WTC11 (cell line): ENCODE data around the gene PLXDC2.
"Not testable (repeated sequence)": the region's sequence is repeated elsewhere in the genome, so short reads cannot be mapped to it uniquely, and the experiment has no call there.

Source experiments
- CBFB ChIP-seq: sonication (generic); formaldehyde crosslinking; IDR thresholded peaks from 2 replicates; pipeline ENCODE4 v1.8.1; 2022; ENCODE audit warnings: mild to moderate bottlenecking, low read depth, missing genetic modification reagents
- CREB1 ChIP-seq: sonication (generic); formaldehyde crosslinking; IDR thresholded peaks from 2 replicates; pipeline ENCODE4 v1.8.0; 2023; ENCODE audit warnings: mild to moderate bottlenecking, missing genetic modification reagents
- CTCF ChIP-seq: fragments of 200-600 bp; IDR thresholded peaks from 2 replicates; pipeline ENCODE4 v1.8.0; 2022; ENCODE audit warnings: antibody characterized with exemption
- ELF4 ChIP-seq: sonication (generic); formaldehyde crosslinking; IDR thresholded peaks from 2 replicates; pipeline ENCODE4 v1.8.1; 2022; ENCODE audit warnings: low read depth, mild to moderate bottlenecking, moderate library complexity, missing genetic modification reagents
- GABPB1 ChIP-seq: sonication (generic); formaldehyde crosslinking; IDR thresholded peaks from 2 replicates; pipeline ENCODE4 v1.8.1; 2023; ENCODE audit warnings: mild to moderate bottlenecking, missing genetic modification reagents
- IRF2 ChIP-seq: sonication (generic); formaldehyde crosslinking; IDR thresholded peaks from 2 replicates; pipeline ENCODE4 v1.8.0; 2022; ENCODE audit warnings: low read depth, missing genetic modification reagents, borderline replicate concordance
- NR3C1 ChIP-seq: sonication (generic); formaldehyde crosslinking; conservative IDR thresholded peaks from 2 replicates; pipeline ENCODE4 v1.8.1; 2023; ENCODE audit warnings: low read depth, mild to moderate bottlenecking, missing genetic modification reagents
- TCF7 ChIP-seq: sonication (generic); formaldehyde crosslinking; IDR thresholded peaks from 2 replicates; pipeline ENCODE4 v1.8.0; 2022; ENCODE audit warnings: mild to moderate bottlenecking, low read depth, missing genetic modification reagents, moderate library complexity
- TP53 ChIP-seq: sonication (generic); formaldehyde crosslinking; IDR thresholded peaks from 2 replicates; pipeline ENCODE4 v1.8.1; 2023; ENCODE audit warnings: mild to moderate bottlenecking, missing genetic modification reagents
- ZMAT4 ChIP-seq: fragments of 250-450 bp; sonication (Bioruptor Pico); IDR thresholded peaks from 2 replicates; pipeline ENCODE4 v1.9.0; 2021; ENCODE audit warnings: mild to moderate bottlenecking
- TF ChIP-seq, protein P1 (sequence below): sonication (generic); formaldehyde crosslinking; IDR thresholded peaks from 2 replicates; pipeline ENCODE4 v1.8.0; 2022; ENCODE audit warnings: mild to moderate bottlenecking, missing genetic modification reagents
- TF ChIP-seq, protein P2 (sequence below): sonication (generic); formaldehyde crosslinking; IDR thresholded peaks from 2 replicates; pipeline ENCODE4 v1.8.1; 2022; ENCODE audit warnings: low read depth, mild to moderate bottlenecking, moderate library complexity, missing genetic modification reagents, borderline replicate concordance

- TF ChIP-seq IRF2 (CRISPR knock-in tag); CTCF; GABPB1 (CRISPR knock-in tag); ZMAT4 (CRISPR knock-in tag); CBFB (CRISPR knock-in tag); CREB1 (CRISPR knock-in tag); NR3C1 (CRISPR knock-in tag); TCF7 (CRISPR knock-in tag); TP53 (CRISPR knock-in tag); ELF4 (CRISPR knock-in tag): not testable (repeated sequence)
- TF ChIP-seq, protein P1, sequence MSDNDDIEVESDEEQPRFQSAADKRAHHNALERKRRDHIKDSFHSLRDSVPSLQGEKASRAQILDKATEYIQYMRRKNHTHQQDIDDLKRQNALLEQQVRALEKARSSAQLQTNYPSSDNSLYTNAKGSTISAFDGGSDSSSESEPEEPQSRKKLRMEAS = not testable (repeated sequence)
- TF ChIP-seq, protein P2, sequence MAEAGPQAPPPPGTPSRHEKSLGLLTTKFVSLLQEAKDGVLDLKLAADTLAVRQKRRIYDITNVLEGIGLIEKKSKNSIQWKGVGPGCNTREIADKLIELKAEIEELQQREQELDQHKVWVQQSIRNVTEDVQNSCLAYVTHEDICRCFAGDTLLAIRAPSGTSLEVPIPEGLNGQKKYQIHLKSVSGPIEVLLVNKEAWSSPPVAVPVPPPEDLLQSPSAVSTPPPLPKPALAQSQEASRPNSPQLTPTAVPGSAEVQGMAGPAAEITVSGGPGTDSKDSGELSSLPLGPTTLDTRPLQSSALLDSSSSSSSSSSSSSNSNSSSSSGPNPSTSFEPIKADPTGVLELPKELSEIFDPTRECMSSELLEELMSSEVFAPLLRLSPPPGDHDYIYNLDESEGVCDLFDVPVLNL (CRISPR knock-in tag) = not testable (repeated sequence)
Observed at GRCh38 chr10:20191392-20191791, 375.2 kb downstream of the PLXDC2 start.
